Gastrocnemius medialis (tissue), 4 donors: ENCODE results near the gene CDADC1. TPM values are rescaled to one million over a fixed set of nuclear protein-coding genes. Genes with fewer than 3 reads are reported as not detected.

Source experiments
- ATAC-seq, 2 donors: fragments of 150-250 bp; one replicate each; pipeline ENCODE4 v1.9.1; 2016
- DNase-seq, 2 donors: peaks; one replicate each; pipeline ENCODE4 v3.0.0-alpha.2; 2019
- H3K27ac ChIP-seq, 4 donors: fragments of 200-600 bp; sonication (generic); 1 replicate in 1 of 4; 2 replicates in 3 of 4; pipeline ENCODE4 v1.5.1; 2016 to 2018; ENCODE audit warnings: mild to moderate bottlenecking in 2 of 4, moderate library complexity in 1 of 4
- H3K27me3 ChIP-seq, 3 donors: fragments of 200-600 bp; sonication (generic) in 2 of 3; 1 replicate in 1 of 3; 2 replicates in 2 of 3; pipeline versions ENCODE4 v1.5.1 to v1.6.0; 2016 to 2019; ENCODE audit warnings: mild to moderate bottlenecking in 1 of 3, moderate library complexity in 1 of 3
- H3K36me3 ChIP-seq, 2 donors: fragments of 200-600 bp; sonication (generic) in 1 of 2; one replicate each; pipeline ENCODE4 v1.5.1; 2017 to 2018
- H3K4me1 ChIP-seq, 2 donors: fragments of 200-600 bp; sonication (generic) in 1 of 2; one replicate each; pipeline ENCODE4 v1.5.1; 2016 to 2017; ENCODE audit warnings: mild to moderate bottlenecking in 2 of 2
- H3K4me3 ChIP-seq, 4 donors: fragments of 200-600 bp; sonication (generic) in 3 of 4; 1 replicate in 1 of 4; 2 replicates in 3 of 4; pipeline ENCODE4 v1.5.1; 2016 to 2019; ENCODE audit warnings: mild to moderate bottlenecking in 2 of 4
- H3K9me3 ChIP-seq, 3 donors: fragments of 200-600 bp; sonication (generic) in 2 of 3; 1 replicate in 1 of 3; 2 replicates in 2 of 3; pipeline ENCODE4 v1.5.1; 2016 to 2019
- CTCF ChIP-seq, 5 experiments: fragments of 450-650 bp in 3 of 5; fragments of 200-600 bp in 2 of 5; sonication (generic) in 2 of 5; IDR thresholded peaks in 4 of 5; conservative IDR thresholded peaks in 1 of 5; 1 replicate in 4 of 5; 2 replicates in 1 of 5; pipeline ENCODE4 v1.5.1; 2016 to 2019; ENCODE audit warnings: antibody characterized with exemption in 5 of 5, mild to moderate bottlenecking in 3 of 5, moderate library complexity in 3 of 5
- POLR2A ChIP-seq, 2 donors: fragments of 450-650 bp; IDR thresholded peaks; one replicate each; pipeline ENCODE4 v1.6.1; 2017; ENCODE audit warnings: antibody characterized with exemption in 2 of 2, mild to moderate bottlenecking in 2 of 2, moderate library complexity in 2 of 2
- in situ Hi-C, 4 donors: fragments of 200-750 bp; cut with MboI; loops; one replicate each; pipeline versions ENCODE4 v1.15.0 to v1.8.0; 2017; ENCODE audit warnings: low sequenced_read_pairs in 4 of 4
- intact Hi-C: fragments of 100-400 bp; cut with DNase I; formaldehyde crosslinking; loops from one replicate; pipeline ENCODE4 v1.15.1; 2023; ENCODE audit warnings: low total_unique reads
- total RNA-seq, 4 donors: library from RNA; depleted of rRNA; stranded (reverse); fragments of >200 nt; gene quantifications; one replicate each; pipeline versions ENCODE4 v1.1.0 to v1.2.3, GENCODE V29; 2016

CDADC1 gene
- total RNA-seq, result 1 to 10 TPM in 3 of 4 donors, under 1 TPM in 1; 1.00 to 8.6 (median 3.9) TPM

- peaks cover 13 to 20% of the 10 kb centered on the region in 2 donors for H3K4me1 ChIP-seq
- in situ Hi-C loops, result no loop called here
- H3K27me3 ChIP-seq, result no peaks in the 10 kb centered on the region
- H3K9me3 ChIP-seq, result no peaks in the 10 kb centered on the region
- TF ChIP-seq CTCF (IDR thresholded peaks at IDR 0.05 in 4 of 5, conservative IDR thresholded peaks at IDR 0.05 in 1 of 5) (peak in 1 of 5 experiments; percentile 24), POLR2A (IDR thresholded peaks at IDR 0.05) (peak; percentile 72 to 80)
- ATAC-seq (peak; percentile 97 to 98), DNase-seq (peak; percentile 93 to 95)
- intact Hi-C loops, result loop anchor here (5.0 to 10.0 kb wide), 2 partner anchors 153 to 271 kb away; partner anchors contain the start of gene FNDC3A
- H3K4me3 ChIP-seq, result peak within 1 kb of the TSS; percentile 86 to 93 (median 88)
- H3K36me3 ChIP-seq, result peaks cover 0 to 13% of the 10 kb centered on the region in 2 donors
- peak within 1 kb of the TSS; percentile 82 to 91 (median 86) for H3K27ac ChIP-seq
Measured at GRCh38 chr13:49247643-49248621, at the start of gene CDADC1. Gene CDADC1, plus strand, starts transcription at chr13:49247925. Its CDS starts 113 bp downstream, at chr13:49248038.

GRCh38 chr13:49206641-49207040 is 41.1 kb upstream of the CDADC1 start:
- H3K9me3 ChIP-seq, result no peaks in the 10 kb centered on the region
- H3K27ac ChIP-seq, result no peak overlapping the region
- no peak overlapping the region for H3K4me3 ChIP-seq
- ATAC-seq, result no peak
- H3K4me1 ChIP-seq, result no peaks in the 10 kb centered on the region
- no peaks in the 10 kb centered on the region for H3K27me3 ChIP-seq
- in situ Hi-C loops (no loop called here), intact Hi-C loops (no loop called here)
- H3K36me3 ChIP-seq, result peaks cover 0 to 41% of the 10 kb centered on the region in 2 donors
- no peak for DNase-seq
- TF ChIP-seq POLR2A (IDR thresholded peaks at IDR 0.05) (no peak), CTCF (IDR thresholded peaks at IDR 0.05 in 4 of 5, conservative IDR thresholded peaks at IDR 0.05 in 1 of 5) (no peak)

- in situ Hi-C loops, result no loop called here
- H3K36me3 ChIP-seq, result peaks cover 0 to 25% of the 10 kb centered on the region in 2 donors
- intact Hi-C loops, result no loop called here
Measured at GRCh38 chr13:49208619-49209018, 39.1 kb upstream of the CDADC1 start.

GRCh38 chr13:49210114-49210513 is 37.6 kb upstream of the CDADC1 start:
- ATAC-seq, result no peak
- no peaks in the 10 kb centered on the region for H3K4me1 ChIP-seq
- in situ Hi-C loops, result no loop called here
- no peak for TF ChIP-seq POLR2A (IDR thresholded peaks at IDR 0.05)
- no peak for TF ChIP-seq CTCF (IDR thresholded peaks at IDR 0.05 in 4 of 5, conservative IDR thresholded peaks at IDR 0.05 in 1 of 5)
- no peak overlapping the region for H3K4me3 ChIP-seq
- DNase-seq, result no peak
- intact Hi-C loops, result no loop called here
- H3K9me3 ChIP-seq, result no peaks in the 10 kb centered on the region
- no peaks in the 10 kb centered on the region for H3K27me3 ChIP-seq
- no peak overlapping the region for H3K27ac ChIP-seq
- peaks cover 0 to 20% of the 10 kb centered on the region in 2 donors for H3K36me3 ChIP-seq

More at GRCh38 chr13:49208619-49209018, 39.1 kb upstream of the CDADC1 start:
- no peaks in the 10 kb centered on the region for H3K4me1 ChIP-seq
- H3K9me3 ChIP-seq, result no peaks in the 10 kb centered on the region
- H3K4me3 ChIP-seq, result no peak overlapping the region
- ATAC-seq (no peak), DNase-seq (no peak)
- no peak for TF ChIP-seq CTCF (IDR thresholded peaks at IDR 0.05 in 4 of 5, conservative IDR thresholded peaks at IDR 0.05 in 1 of 5)
- TF ChIP-seq POLR2A (IDR thresholded peaks at IDR 0.05), result no peak
- H3K27ac ChIP-seq, result no peak overlapping the region
- H3K27me3 ChIP-seq, result no peaks in the 10 kb centered on the region
